NCI-H1105 (cell line): ENCODE data around the gene TLR8.

Experiments
- DNase-seq: peaks from one replicate; lab custom pipeline; 2025; lab: John Stamatoyannopoulos, UW

Gene TLR8

DNA sequence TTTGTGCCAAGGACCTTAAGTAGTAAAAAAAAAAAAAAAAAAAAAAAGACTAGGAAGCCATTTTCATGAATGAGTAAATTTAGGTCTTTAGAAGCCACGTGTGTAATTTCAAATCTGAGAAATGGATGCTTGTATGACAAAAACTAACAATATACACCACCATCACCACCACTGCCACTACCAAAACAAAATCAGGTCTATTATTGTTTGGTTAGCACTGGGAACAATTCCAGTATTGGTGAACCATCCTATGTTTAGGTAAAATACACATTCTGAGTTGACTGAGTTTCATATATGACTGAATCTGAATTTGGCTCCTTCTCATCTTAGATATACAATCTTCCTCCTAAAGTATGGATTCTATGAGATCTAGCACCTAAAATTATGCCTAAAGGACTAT lies 59.7 kb downstream of the TLR8 start:
- DNase-seq = no peak

DNA sequence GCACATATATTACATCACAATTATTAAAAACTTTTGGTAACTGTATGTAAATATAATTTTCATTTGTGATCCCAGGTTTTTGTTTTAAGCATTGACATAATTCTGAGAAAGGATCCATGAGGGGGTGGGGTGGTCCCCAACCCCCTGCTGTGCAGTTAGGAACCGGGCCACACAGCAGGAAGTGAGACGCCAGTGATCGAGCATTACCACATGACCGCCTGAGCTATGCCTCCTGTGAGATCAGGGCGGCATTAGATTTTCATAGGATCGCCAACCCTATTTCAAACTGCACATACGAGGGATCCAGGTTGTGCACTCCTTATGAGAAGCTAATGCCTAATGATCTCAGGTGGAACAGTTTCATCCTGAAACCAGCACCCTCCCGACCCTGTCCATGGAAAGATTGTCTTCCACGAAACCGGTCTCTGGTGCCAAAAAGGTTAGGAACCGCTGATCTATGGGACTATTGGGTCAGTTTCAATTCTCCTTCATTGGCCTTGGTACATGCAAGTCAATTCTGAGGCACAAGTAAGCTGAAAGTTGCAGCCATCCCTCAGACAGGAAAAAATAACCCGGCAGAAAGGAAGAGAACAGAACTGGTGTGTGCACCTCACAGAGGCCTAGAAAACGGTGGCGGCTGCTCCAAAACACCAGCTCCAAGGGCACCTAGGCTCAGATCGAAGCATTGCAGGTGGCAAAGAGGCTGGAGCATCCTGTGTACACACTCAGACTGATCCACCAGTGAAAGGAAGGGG lies 61.5 kb downstream of the TLR8 start:
- DNase-seq = no peak

DNA sequence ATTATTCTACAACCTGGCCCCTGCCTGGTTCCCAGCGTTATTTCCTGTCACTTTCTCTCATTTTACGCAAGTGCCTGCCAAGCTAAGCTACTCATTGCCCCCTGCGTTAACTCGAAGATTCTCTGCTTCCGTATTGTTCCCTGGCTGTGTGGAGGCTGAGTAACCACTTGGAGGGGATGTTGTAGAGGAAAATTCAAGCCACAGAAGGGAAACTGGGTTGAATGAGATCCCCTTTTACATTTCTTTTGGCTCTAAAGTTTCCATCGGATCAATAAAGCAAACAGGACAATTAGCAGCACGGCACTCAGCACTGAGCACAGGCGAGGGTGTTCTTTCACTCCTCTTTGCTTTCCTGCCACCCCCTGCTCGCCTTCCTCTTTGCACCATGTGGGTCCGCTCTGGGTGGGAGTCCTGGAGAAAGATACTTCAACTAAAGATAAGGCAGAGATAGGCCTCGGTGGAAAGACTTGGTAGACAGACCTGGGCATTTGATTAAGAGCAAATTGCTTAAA lies 64.3 kb downstream of the TLR8 start:
- no peak for DNase-seq

DNA sequence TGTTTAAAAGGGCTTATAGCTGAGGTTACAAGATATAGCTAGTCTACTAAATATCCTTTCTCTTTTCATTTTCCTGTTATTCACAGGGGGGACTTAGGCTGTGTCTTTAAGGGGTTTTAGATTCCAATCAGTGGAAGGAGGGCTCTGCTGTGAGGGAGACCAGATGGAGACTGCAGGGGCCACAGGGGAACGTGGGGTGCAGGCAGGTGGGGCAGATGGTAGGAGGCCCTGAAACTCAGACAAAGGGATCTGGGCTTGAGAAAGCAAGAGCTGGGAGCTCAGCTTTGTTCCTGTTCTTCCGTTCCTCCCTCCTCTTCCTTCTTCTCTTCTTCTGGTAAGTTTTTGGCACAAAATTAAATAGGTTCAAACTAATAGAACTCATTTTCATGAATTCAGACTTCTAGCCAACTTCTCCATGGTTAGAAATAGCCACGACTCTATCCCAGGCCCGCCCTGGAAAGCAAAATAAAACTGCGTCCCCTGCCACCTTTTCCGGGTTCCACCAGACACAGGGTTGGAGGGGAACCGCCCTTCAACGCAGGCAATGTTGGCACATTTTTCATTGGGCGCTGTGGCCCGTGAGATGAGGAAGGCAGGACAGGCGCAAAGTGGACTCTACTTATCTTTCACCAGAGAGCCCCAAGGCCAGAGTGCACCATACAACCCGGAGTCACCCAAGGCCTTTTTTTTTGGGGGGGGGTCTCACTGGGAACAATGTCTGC lies 65.0 kb downstream of the TLR8 start:
- DNase-seq = no peak

DNA sequence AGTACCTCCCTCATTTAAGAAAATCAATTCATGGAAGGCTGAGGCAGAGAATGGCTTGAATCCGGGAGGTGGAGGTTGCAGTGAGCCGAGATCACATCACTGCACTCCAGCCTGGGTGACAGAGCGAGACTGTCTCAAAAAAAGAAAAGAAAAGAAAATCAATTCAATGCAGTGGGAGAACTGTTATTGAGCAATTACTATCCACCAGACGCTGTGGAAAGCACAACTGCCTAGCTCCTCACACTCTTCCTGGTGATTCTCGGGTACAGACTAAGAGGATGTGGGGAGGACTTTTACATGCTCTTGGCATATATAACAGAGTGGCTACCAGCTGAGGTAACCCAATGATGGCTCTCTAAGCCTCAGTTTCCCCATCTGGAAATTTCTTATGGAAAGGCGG lies 65.8 kb downstream of the TLR8 start:
- DNase-seq = no peak
